NCI-H1092 treated with DMSO at 0.1 percent for 48 hours (cell line): ENCODE data around the gene SMYD1.

Experiments
- DNase-seq: peaks from one replicate; lab custom pipeline; 2025; lab: John Stamatoyannopoulos, UW

Gene SMYD1

GRCh38 chr2:88123164-88123974, 55.7 kb downstream of the SMYD1 start:
- DNase-seq, result no peak

GRCh38 chr2:88123975-88124917, 56.6 kb downstream of the SMYD1 start:
- DNase-seq, result no peak

- DNase-seq, result no peak
These were observed 57.8 kb downstream of the SMYD1 start for GRCh38 chr2:88125344-88125923.

GRCh38 chr2:88125924-88126771, 58.5 kb downstream of the SMYD1 start:
- DNase-seq, result no peak

- no peak for DNase-seq
These were observed 59.4 kb downstream of the SMYD1 start for GRCh38 chr2:88126772-88127637.

- DNase-seq, result no peak
These were observed 59.9 kb downstream of the SMYD1 start for GRCh38 chr2:88127638-88127887.

GRCh38 chr2:88127888-88128653, 60.4 kb downstream of the SMYD1 start, which contains the start of gene FABP1:
TSS of gene FABP1 (minus strand) at chr2:88128062. CDS start at chr2:88128017, 45 bp downstream.
- no peak for DNase-seq

GRCh38 chr2:88128654-88129312, 61.2 kb downstream of the SMYD1 start:
- no peak for DNase-seq

- DNase-seq, result no peak
These were observed 61.8 kb downstream of the SMYD1 start for GRCh38 chr2:88129313-88129959.

GRCh38 chr2:88131201-88131998, 63.8 kb downstream of the SMYD1 start:
- DNase-seq, result no peak

- DNase-seq, result no peak
These were observed 64.4 kb downstream of the SMYD1 start for GRCh38 chr2:88131999-88132368.

GRCh38 chr2:88133875-88134274, 66.2 kb downstream of the SMYD1 start:
- no peak for DNase-seq

- no peak for DNase-seq
These were observed 69.2 kb downstream of the SMYD1 start for GRCh38 chr2:88136817-88137216.

GRCh38 chr2:88137833-88138232, 70.2 kb downstream of the SMYD1 start:
- no peak for DNase-seq

GRCh38 chr2:88139203-88139702, 71.6 kb downstream of the SMYD1 start:
- no peak for DNase-seq

- no peak for DNase-seq
These were observed 72.2 kb downstream of the SMYD1 start for GRCh38 chr2:88139804-88140203.

GRCh38 chr2:88141952-88142351, 74.3 kb downstream of the SMYD1 start:
- no peak for DNase-seq

- DNase-seq, result no peak
These were observed 76.6 kb downstream of the SMYD1 start for GRCh38 chr2:88144271-88144670.
